Measurements from ENCODE around the gene ZNF423.

- TF ChIP-seq EP300 (IDR thresholded peaks at IDR 0.05) (no peak), POLR2A (IDR thresholded peaks at IDR 0.05) (no peak)
- TF ChIP-seq, protein P1, sequence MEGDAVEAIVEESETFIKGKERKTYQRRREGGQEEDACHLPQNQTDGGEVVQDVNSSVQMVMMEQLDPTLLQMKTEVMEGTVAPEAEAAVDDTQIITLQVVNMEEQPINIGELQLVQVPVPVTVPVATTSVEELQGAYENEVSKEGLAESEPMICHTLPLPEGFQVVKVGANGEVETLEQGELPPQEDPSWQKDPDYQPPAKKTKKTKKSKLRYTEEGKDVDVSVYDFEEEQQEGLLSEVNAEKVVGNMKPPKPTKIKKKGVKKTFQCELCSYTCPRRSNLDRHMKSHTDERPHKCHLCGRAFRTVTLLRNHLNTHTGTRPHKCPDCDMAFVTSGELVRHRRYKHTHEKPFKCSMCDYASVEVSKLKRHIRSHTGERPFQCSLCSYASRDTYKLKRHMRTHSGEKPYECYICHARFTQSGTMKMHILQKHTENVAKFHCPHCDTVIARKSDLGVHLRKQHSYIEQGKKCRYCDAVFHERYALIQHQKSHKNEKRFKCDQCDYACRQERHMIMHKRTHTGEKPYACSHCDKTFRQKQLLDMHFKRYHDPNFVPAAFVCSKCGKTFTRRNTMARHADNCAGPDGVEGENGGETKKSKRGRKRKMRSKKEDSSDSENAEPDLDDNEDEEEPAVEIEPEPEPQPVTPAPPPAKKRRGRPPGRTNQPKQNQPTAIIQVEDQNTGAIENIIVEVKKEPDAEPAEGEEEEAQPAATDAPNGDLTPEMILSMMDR (IDR thresholded peaks at IDR 0.05), result no peak
Measured at GRCh38 chr16:49731911-49732310, 124.0 kb downstream of the ZNF423 start.
